ENCODE measurements around the gene APOD. TPM values are rescaled to one million over a fixed set of nuclear protein-coding genes. Genes with fewer than 3 reads are reported as not detected.
A peak's percentile ranks its signal among the peaks of the same experiment; 100 is the strongest.

Gene APOD
- total RNA-seq, 6 experiments from 2014 or later, result 0.14 to 0.38 TPM; not detected in 4

- H3K9me3 Mint-ChIP-seq, result no peaks in the 10 kb centered on the region
- no peak for DNase-seq
- no peak overlapping the region for H3K27ac Mint-ChIP-seq
- no peak overlapping the region for H3K4me3 Mint-ChIP-seq
- no peaks in the 10 kb centered on the region for H3K36me3 Mint-ChIP-seq (ENCODE audit: low read depth)
- peaks cover 33% of the 10 kb centered on the region for H3K4me1 Mint-ChIP-seq (ENCODE audit: low read depth)
- H3K27me3 Mint-ChIP-seq (ENCODE audit: insufficient read depth), result peaks cover 16% of the 10 kb centered on the region
- TF ChIP-seq, protein P1, sequence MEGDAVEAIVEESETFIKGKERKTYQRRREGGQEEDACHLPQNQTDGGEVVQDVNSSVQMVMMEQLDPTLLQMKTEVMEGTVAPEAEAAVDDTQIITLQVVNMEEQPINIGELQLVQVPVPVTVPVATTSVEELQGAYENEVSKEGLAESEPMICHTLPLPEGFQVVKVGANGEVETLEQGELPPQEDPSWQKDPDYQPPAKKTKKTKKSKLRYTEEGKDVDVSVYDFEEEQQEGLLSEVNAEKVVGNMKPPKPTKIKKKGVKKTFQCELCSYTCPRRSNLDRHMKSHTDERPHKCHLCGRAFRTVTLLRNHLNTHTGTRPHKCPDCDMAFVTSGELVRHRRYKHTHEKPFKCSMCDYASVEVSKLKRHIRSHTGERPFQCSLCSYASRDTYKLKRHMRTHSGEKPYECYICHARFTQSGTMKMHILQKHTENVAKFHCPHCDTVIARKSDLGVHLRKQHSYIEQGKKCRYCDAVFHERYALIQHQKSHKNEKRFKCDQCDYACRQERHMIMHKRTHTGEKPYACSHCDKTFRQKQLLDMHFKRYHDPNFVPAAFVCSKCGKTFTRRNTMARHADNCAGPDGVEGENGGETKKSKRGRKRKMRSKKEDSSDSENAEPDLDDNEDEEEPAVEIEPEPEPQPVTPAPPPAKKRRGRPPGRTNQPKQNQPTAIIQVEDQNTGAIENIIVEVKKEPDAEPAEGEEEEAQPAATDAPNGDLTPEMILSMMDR (IDR thresholded peaks at IDR 0.05), result no peak
Observed at GRCh38 chr3:195548006-195548405, 35.7 kb downstream of the APOD start.

DNA sequence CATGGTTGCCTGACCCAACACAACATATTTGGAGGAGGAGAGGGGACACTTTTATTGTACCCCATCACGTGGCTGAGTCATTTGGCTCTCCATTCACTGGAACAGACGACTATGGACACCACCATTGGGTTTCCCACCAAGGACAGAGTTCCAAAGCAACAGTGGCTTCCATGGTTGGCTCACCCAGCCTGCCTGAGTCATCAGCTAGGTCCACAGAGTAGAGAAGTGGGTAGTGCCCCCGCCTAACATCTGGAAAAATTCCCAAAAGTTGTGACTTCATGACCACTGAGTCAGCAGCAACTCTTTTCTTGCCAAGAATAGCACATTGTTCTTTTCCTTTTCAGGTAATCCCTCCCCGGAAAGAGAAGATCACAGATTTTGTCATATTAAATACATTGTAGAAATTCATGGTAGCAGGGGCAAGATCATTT lies 37.6 kb downstream of the APOD start:
- H3K27me3 Mint-ChIP-seq (ENCODE audit: insufficient read depth), result peaks cover 12% of the 10 kb centered on the region
- TF ChIP-seq, protein P1 (IDR thresholded peaks at IDR 0.05), result no peak
- H3K9me3 Mint-ChIP-seq, result no peaks in the 10 kb centered on the region
- DNase-seq, result peak; percentile 78
- peak overlapping the region; percentile 28; the same call in 1 of the 2 replicates for H3K4me3 Mint-ChIP-seq
- peaks cover 43% of the 10 kb centered on the region for H3K4me1 Mint-ChIP-seq (ENCODE audit: low read depth)
- H3K27ac Mint-ChIP-seq, result no peak overlapping the region; the same call in 1 of the 2 replicates
- no peaks in the 10 kb centered on the region for H3K36me3 Mint-ChIP-seq (ENCODE audit: low read depth)

DNA sequence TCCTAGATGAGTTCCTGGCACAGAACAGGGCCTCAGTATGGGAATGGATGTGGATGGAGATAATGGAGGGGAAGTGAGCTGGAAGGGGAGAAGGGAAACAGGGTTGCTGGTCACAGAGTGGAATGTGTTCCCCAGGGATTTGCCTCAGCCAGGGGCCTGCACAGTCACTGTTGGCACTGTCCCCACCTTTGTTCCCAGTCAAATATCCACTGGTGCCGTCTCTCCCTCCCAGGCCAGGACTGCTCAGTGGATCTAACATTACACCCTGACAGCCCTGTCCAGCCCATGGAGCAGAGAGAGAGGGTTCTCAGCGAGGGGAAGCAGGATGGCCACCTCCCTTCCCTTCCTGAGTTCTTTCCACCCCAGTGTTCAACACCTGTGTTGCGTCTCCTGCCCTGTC lies 39.1 kb downstream of the APOD start:
- Mint-ChIP-seq H3K4me3 (no peak overlapping the region), H3K27ac (no peak overlapping the region), H3K9me3 (no peaks in the 10 kb centered on the region), H3K27me3 (ENCODE audit: insufficient read depth) (peaks cover 4% of the 10 kb centered on the region), H3K4me1 (ENCODE audit: low read depth) (peaks cover 50% of the 10 kb centered on the region), H3K36me3 (ENCODE audit: low read depth) (no peaks in the 10 kb centered on the region)
- no peak for DNase-seq
- TF ChIP-seq, protein P1 (IDR thresholded peaks at IDR 0.05), result no peak

DNA sequence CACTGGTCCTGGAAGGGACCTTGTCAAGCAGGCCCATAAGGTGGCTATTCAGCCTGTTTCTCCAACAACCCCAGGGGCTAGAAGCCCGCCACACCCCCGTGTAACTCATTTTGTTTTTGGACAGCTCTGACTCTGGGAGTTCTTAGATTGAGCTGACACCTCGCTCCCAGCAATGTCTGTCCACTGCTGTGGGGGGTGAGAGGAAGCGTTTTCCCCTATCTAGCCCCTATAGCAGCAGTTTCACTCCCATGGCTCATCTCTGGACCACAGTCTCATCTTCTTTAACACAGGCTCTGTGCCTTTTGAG lies 39.6 kb downstream of the APOD start:
- Mint-ChIP-seq H3K27me3 (ENCODE audit: insufficient read depth) (peaks cover 4% of the 10 kb centered on the region), H3K36me3 (ENCODE audit: low read depth) (no peaks in the 10 kb centered on the region), H3K4me1 (ENCODE audit: low read depth) (peaks cover 54% of the 10 kb centered on the region), H3K27ac (no peak overlapping the region), H3K4me3 (peak overlapping the region; percentile 94), H3K9me3 (no peaks in the 10 kb centered on the region)
- DNase-seq, result no peak
- TF ChIP-seq, protein P1 (IDR thresholded peaks at IDR 0.05), result no peak

DNA sequence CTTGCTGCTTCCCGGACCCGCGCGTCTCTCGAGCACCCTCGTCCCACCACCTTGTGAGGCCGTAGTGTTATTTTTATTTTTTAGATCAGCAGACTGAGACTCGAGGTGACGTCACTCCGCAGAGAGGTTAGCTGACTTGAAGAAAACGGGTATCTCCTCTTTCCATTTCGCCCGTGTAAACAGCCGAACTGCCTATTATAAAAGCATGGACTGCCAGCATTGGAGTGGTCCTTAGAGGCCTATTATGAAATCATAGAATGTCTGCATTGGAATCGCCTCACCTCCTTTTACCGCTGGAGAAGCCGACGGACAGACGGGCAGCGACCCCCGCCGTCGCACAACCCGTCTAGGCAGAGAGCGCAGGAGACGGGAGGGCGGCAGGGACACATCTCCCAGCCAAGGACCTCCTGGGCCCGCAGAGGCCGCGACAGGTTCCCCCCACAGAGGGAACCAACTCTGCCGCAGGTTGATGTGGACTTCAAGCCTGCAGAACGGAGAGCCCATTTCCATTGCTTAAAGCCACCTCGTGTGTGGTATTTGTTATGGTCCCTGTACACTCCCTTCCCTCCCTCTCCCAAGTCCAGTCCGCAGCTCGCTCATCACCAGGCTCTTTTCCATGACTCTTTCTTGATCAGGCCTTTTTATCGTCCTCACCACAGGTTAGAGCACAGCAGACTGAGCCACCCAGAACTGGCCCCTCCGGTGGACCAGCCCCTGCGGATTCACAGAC lies 40.1 kb downstream of the APOD start:
- TF ChIP-seq, protein P1 (IDR thresholded peaks at IDR 0.05), result no peak
- Mint-ChIP-seq H3K27ac (no peak overlapping the region; the same call in 1 of the 2 replicates), H3K27me3 (ENCODE audit: insufficient read depth) (peaks cover 4% of the 10 kb centered on the region), H3K36me3 (ENCODE audit: low read depth) (no peaks in the 10 kb centered on the region), H3K9me3 (no peaks in the 10 kb centered on the region), H3K4me1 (ENCODE audit: low read depth) (peaks cover 53% of the 10 kb centered on the region), H3K4me3 (peak overlapping the region; percentile 94)
- DNase-seq, result no peak

Measured in HFFc6 (cell line).